T1000 (cell line): ENCODE results near the gene AP3D1.
"Not testable (repeated sequence)": the region's sequence is repeated elsewhere in the genome, so short reads cannot be mapped to it uniquely, and the experiment has no call there.

Source experiments
- DNase-seq: peaks from one replicate; lab custom pipeline; 2025; ENCODE audit warnings: mixed read lengths; lab: John Stamatoyannopoulos, UW

Gene AP3D1

GRCh38 chr19:2151339-2152229 is at the start of gene AP3D1:
TSS of gene AP3D1 (minus strand) at chr19:2151566. CDS start at chr19:2151334, 232 bp downstream.
- DNase-seq: peak; percentile 100

DNA sequence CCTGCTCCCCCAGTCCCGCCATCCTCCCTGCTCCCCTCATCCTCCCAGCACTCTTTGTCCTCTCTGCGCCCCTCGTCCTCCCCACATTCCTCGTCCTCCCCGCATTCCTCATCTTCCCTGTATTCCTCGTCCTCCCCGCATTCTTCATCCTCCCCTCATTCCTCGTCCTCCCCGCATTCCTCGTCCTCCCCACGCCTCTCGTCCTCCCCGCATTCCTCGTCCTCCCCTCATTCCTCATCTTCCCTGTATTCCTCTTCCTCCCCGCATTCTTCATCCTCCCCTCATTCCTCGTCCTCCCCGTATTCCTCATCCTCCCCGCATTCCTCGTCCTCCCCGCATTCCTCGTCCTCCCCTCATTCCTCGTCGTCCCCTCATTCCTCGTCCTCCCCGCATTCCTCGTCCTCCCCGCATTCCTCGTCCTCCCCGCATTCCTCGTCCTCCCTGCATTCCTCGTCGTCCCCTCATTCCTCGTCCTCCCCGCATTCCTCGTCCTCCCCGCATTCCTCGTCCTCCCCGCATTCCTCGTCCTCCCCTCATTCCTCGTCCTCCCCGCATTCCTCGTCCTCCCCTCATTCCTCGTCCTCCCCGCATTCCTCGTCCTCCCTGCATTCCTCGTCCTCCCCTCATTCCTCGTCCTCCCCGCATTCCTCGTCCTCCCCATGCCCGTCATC is 49.4 kb upstream of the AP3D1 start:
- not testable (repeated sequence) for DNase-seq

DNA sequence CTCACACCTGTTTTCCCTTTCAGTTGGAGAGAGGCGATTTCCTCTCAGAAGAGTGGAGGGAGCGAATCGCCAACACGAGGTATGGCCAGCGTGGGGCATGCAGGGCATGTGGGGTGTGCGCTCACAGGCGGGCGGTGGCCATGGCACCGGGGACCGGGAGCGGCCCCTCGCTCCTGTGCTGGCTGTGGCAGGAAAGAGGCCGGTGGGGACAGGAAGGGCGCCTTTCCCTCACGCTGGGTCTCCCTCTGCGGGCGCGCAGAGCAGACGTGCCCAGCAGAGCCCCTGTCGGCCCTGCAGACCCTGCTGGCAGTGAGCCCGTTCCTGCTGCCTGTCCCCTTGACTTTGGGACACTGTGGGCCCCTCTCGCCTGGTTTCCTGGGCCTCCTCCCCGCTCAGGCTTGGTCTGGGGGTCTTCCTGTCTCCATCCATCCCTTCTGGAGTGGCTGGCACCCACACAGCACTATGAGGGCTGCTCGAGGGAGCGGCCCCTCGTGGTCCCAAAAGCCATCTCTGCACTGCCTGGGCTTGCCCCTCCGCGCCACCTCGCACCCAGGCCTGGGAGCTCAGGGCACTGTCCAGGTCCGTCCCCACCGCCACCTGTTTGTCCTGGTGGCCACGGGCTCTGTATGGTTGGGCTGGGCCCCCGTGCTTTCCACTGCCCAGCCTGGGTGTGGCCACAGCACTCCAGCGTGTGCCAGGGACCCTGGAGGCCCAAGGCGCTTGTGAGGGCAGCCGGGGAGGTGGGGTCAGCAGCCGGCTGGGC is 48.7 kb upstream of the AP3D1 start:
- no peak for DNase-seq

- DNase-seq: no peak
These were observed 47.8 kb upstream of the AP3D1 start for GRCh38 chr19:2199215-2199614.

DNA sequence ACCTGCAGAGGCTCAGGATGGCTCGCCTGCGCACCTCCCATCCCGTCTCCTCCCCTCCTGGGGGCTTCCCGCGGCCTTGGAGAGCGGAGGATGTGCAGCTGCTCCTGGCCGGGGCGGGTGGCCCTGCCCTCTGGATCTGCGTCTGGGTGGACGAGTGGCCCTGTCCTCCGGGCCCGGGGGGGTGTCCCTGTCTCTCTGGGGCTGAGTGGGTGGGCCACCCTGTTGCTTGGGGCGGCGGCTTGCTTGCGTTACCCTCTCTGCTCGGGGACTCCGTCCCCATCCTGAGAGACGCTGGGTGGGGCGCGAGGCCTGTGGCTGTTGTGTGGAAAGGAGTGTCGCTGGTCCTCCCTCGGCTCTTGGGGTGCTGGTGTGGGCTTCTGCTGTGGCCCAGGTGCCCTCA is 47.0 kb upstream of the AP3D1 start:
- no peak for DNase-seq

- no peak for DNase-seq
These were observed 45.9 kb upstream of the AP3D1 start for GRCh38 chr19:2197270-2197669.

GRCh38 chr19:2195914-2196313 is 44.5 kb upstream of the AP3D1 start:
- no peak for DNase-seq

- DNase-seq: no peak
These were observed 44.0 kb upstream of the AP3D1 start for GRCh38 chr19:2195361-2195760.

DNA sequence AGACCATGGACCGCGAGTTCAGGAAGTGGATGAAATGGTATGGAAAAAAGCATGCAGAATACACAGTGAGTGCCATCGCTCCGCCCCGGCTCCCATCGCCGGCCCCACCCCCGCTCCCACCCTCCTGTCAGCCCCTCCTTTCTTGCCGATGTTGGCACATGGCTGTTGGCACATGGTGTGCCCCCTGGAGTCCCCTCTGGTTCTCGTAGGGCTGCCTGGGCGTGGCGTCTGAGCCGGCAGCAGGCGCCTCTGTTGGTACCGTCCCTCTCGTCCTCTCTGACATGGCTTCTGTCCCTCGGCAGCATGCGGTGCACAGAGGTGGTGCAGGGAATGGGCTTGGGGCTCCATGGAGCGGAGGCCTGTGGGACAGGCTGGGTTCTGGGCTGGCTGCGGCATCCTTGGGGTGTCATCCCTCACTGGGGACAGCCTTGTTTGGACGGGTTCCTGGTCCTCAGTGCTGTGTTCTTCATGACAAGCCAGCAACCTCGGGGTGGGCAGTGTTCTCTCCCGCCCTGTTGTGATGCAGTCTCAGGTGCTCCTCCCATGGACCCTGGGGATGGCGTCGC is 43.2 kb upstream of the AP3D1 start:
- no peak for DNase-seq

GRCh38 chr19:2193807-2194206 is 42.4 kb upstream of the AP3D1 start:
- DNase-seq: no peak

DNA sequence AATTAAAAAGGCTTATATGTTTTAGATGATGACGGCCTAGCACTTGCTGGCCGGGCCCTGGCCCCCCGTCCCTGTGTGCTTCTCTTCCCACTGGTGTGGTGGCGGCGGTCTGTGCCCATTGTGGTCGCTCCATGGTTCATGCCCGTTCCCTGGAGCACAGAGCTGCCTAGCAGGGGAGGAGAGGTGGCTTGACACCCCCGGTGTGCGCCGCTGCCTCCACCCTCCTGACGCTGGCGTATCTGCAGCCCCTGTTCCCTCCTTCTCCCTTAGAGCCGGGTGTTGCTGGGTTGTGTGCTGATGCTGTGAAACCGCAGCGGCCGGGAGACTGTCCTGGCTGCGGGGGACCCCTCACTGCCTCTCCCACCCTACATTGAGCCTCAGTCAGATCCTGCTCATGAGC is 41.5 kb upstream of the AP3D1 start:
- no peak for DNase-seq

- no peak for DNase-seq
These were observed 40.3 kb upstream of the AP3D1 start for GRCh38 chr19:2191456-2192310.

GRCh38 chr19:2190848-2191455 is 39.6 kb upstream of the AP3D1 start:
- no peak for DNase-seq

GRCh38 chr19:2189880-2190279 is 38.5 kb upstream of the AP3D1 start:
- DNase-seq: no peak

DNA sequence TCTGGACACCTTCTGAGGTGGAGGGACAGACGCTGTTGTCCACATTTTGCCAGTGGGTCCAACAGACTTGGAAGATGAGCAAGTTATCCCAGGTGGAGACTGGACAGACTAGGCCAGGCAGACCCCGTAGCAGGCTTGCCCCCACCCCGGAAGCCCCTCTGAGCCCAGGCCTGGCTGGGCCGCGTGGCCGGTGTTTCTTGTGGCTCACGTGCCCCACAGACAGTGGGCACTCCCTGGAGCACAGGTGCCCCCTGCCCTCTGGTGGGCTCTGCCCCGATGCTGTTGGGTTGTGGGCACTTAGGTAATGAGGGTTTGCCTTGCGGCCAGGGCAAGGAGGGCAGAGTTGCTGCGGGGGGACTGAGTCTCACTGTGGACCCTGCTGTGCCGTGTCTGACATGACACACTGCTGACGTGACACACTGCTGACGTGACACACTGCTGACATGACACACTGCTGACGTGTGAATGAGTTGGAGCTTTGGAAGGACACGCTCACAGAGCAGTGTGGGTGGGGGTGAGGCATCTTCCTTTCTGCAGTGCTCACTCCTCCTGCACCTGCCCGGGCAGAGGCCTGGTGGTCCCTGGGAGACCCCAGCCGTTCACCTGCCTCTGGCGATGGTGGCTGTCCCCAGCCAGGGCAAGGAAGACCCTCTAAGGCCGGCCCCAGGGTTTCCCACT is 37.5 kb upstream of the AP3D1 start:
- DNase-seq: no peak

- no peak for DNase-seq
These were observed 35.8 kb upstream of the AP3D1 start for GRCh38 chr19:2187159-2187558.

DNA sequence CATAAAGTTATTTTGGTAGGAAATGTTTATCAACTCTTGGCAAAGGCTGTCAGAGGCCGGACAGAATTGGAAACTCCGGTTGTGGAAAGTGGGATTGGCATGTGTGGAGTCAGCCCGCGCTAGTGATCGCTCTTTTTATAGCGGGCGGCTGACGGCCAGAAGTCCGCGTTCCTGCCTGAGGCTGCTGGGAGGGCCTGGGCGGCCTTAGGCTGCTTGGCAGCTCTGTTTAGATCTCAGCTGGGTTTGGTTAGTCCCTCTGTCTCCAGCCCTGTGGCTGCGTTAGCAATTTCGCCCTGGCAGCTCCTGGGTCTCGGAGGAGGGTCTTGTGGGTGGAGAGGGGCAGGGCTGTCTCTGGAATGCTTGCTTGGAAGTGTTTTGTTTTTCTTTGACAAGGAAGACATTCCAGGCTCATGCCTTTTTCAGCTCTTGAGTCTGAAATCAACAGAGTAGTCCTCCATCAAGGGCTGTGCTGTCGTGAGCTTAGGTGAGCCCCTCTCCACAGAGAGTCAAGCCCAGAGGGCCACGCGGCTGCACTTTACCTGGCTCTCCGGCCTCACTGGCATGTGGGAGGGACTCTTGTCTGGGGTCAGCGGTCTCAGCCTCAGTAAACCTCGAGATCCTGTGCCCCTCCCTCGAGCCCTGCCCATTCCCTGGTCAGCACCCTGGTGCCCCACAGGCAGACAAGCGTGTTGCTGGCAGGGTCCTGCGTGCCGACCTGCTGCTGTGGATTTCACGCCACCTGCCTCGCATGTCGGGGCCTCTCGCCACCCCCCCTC is 34.9 kb upstream of the AP3D1 start:
- DNase-seq: peak; percentile 87

GRCh38 chr19:2185734-2186070 is 34.3 kb upstream of the AP3D1 start:
- DNase-seq: no peak

DNA sequence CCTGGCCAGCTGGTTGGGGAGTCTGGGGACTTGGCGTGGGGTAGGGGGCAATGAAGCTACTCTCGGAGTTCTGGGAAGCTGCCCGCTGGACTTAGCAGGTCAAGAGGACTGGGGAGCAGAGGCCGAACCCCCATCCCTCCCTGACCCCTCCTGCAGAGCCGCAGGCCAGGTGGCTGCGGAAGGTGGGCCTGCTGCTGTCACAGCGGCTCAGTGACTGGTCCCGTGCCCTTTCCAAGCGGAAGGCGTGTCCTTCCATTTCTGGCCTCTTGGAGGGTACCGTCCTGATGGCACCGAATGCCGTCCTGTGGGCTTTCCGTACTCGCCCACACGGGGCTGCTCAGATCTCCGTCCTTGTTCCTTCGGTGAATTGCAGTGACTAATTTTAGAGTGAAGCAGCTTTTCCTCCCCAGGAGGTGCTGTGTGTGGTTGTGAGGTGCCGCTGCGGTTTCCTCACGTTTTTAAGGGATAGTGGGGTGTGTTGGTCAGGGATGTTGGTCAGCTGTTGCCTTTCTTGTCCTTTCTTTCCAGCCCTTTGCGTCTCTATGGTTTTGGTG is 33.1 kb upstream of the AP3D1 start:
- DNase-seq: no peak
